PFSK-1 (cell line): Measurements from ENCODE around the gene HMGCLL1.

Source experiments
- POLR2AphosphoS5 ChIP-seq: IDR thresholded peaks from 2 replicates; pipeline ENCODE4 v1.6.1; 2012; ENCODE audit warnings: low read depth, mild to moderate bottlenecking, control low read depth, low read length, moderate library complexity
- SIN3A ChIP-seq: IDR thresholded peaks from 2 replicates; pipeline ENCODE4 v1.6.1; 2012; ENCODE audit warnings: mild to moderate bottlenecking, low read length, moderate library complexity, borderline replicate concordance; ENCODE audit not compliant: insufficient read depth
- TAF1 ChIP-seq: IDR thresholded peaks from 2 replicates; pipeline ENCODE4 v1.6.1; 2012; ENCODE audit warnings: low read length, control low read depth, borderline replicate concordance; ENCODE audit not compliant: insufficient read depth
- TF ChIP-seq, protein P1 (sequence below), 2 experiments: IDR thresholded peaks; 2 replicates each; pipeline versions ENCODE4 v1.6.1 to v1.8.0; 2011 to 2012; ENCODE audit warnings: low read depth in 2 of 2, low read length in 2 of 2, control low read depth in 1 of 2, inconsistent platforms in 1 of 2, mild to moderate bottlenecking in 1 of 2, moderate library complexity in 1 of 2; ENCODE audit not compliant: insufficient read depth in 1 of 2

DNA sequence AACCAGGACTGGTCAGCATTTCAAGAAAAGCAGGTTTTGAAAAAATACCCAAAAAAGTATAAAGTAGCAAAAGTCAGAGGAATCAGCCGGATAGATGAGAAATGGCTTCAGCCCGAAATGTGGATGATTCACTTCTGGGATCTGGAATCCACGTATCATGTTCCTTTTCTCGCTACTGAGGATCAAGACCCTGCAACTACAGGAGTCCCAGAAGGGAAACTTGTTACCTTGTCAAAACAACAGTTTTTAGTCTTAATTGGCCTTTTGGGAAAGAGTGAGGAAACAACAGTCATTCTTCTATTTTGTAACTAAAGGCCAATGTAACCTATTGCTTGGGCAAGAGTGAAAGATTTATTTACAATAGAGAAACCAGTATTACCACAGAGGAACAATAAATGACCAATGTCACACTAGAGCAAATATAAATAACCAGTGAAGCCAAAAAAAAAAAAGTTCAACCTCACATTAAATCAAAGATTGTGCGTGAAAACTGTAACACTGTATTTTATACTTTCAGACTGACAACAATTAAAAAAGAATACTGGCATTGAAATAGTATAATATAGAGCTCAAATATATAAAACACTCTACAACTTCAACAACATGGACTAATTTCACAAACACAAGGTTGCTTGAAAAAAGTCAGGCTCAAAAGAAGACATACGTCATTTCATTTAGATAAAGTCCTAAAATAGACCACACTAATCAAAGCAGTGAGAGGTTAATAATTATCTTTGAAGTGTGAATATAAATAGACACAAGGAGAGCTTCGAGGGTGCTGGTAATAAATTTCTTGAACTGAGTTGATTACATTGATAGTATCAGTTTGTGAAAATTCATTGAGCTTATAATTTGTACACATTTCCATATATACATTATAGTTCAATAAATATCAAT lies 135.5 kb downstream of the HMGCLL1 start:
- TF ChIP-seq POLR2AphosphoS5 (no peak), TAF1 (no peak), SIN3A (no peak)
- TF ChIP-seq, protein P1, sequence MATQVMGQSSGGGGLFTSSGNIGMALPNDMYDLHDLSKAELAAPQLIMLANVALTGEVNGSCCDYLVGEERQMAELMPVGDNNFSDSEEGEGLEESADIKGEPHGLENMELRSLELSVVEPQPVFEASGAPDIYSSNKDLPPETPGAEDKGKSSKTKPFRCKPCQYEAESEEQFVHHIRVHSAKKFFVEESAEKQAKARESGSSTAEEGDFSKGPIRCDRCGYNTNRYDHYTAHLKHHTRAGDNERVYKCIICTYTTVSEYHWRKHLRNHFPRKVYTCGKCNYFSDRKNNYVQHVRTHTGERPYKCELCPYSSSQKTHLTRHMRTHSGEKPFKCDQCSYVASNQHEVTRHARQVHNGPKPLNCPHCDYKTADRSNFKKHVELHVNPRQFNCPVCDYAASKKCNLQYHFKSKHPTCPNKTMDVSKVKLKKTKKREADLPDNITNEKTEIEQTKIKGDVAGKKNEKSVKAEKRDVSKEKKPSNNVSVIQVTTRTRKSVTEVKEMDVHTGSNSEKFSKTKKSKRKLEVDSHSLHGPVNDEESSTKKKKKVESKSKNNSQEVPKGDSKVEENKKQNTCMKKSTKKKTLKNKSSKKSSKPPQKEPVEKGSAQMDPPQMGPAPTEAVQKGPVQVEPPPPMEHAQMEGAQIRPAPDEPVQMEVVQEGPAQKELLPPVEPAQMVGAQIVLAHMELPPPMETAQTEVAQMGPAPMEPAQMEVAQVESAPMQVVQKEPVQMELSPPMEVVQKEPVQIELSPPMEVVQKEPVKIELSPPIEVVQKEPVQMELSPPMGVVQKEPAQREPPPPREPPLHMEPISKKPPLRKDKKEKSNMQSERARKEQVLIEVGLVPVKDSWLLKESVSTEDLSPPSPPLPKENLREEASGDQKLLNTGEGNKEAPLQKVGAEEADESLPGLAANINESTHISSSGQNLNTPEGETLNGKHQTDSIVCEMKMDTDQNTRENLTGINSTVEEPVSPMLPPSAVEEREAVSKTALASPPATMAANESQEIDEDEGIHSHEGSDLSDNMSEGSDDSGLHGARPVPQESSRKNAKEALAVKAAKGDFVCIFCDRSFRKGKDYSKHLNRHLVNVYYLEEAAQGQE (IDR thresholded peaks at IDR 0.05; ENCODE audit: insufficient read depth in 1 of 2, low read depth in 2 of 2, low read length in 2 of 2), result no peak
